Sigmoid colon (tissue), 7 donors: Measurements from ENCODE around the gene MMD2. TPM values are rescaled to one million over a fixed set of nuclear protein-coding genes. Genes with fewer than 3 reads are reported as not detected.

Experiments used
- DNase-seq: peaks from one replicate; pipeline ENCODE4 v3.0.0-alpha.2; 2019
- H3K27ac ChIP-seq, 4 donors: fragments of 200-600 bp; sonication (generic); one replicate each; pipeline ENCODE4 v1.5.1; 2016 to 2019; ENCODE audit warnings: mild to moderate bottlenecking in 1 of 4
- H3K27me3 ChIP-seq, 3 donors: fragments of 200-600 bp; sonication (generic); one replicate each; pipeline ENCODE4 v1.5.1; 2019; ENCODE audit warnings: mild to moderate bottlenecking in 1 of 3
- H3K36me3 ChIP-seq, 4 donors: fragments of 200-600 bp; sonication (generic); one replicate each; pipeline ENCODE4 v1.5.1; 2016 to 2019
- H3K4me1 ChIP-seq, 4 donors: fragments of 200-600 bp; sonication (generic); one replicate each; pipeline ENCODE4 v1.5.1; 2017 to 2019
- H3K4me3 ChIP-seq, 4 donors: fragments of 200-600 bp; sonication (generic); one replicate each; pipeline ENCODE4 v1.5.1; 2017 to 2019; ENCODE audit warnings: mild to moderate bottlenecking in 2 of 4, moderate library complexity in 1 of 4
- H3K9me3 ChIP-seq, 4 donors: fragments of 200-600 bp in 3 of 4; sonication (generic) in 3 of 4; one replicate each; pipeline versions ENCODE4 v1.5.1 to v1.6.1; 2013 to 2019
- CTCF ChIP-seq, 4 experiments: fragments of 450-650 bp in 3 of 4; fragments of 200-600 bp in 1 of 4; IDR thresholded peaks; one replicate each; pipeline ENCODE4 v1.5.1; 2016 to 2019; ENCODE audit warnings: antibody characterized with exemption in 4 of 4, mild to moderate bottlenecking in 3 of 4, moderate library complexity in 2 of 4
- EP300 ChIP-seq, 4 donors: sonication (generic); formaldehyde crosslinking; IDR thresholded peaks; one replicate each; pipeline ENCODE4 v1.6.1; 2017; ENCODE audit warnings: antibody characterized with exemption in 4 of 4
- POLR2A ChIP-seq, 2 donors: fragments of 450-650 bp; IDR thresholded peaks; one replicate each; pipeline ENCODE4 v1.6.1; 2016; ENCODE audit warnings: antibody characterized with exemption in 2 of 2, mild to moderate bottlenecking in 2 of 2, moderate library complexity in 2 of 2
- POLR2AphosphoS5 ChIP-seq, 4 donors: sonication (generic); formaldehyde crosslinking; IDR thresholded peaks; one replicate each; pipeline ENCODE4 v1.6.1; 2017; ENCODE audit warnings: antibody characterized with exemption in 4 of 4
- WGBS, 2 donors: extraction: QIAGEN DNeasy Blood & Tissue Kit; methylation state at CpG; one replicate each; pipeline ENCODE4 v1.1.7; 2013; 5-methylcytosine and 5-hydroxymethylcytosine counted together
- intact Hi-C: fragments of 100-400 bp; cut with DNase I; formaldehyde crosslinking; loops from one replicate; pipeline ENCODE4 v1.15.1; 2023
- polyA plus RNA-seq, 3 donors: library from polyadenylated mRNA; stranded (reverse); fragments of 200-250 nt; gene quantifications; one replicate each; pipeline ENCODE4 v1.2.3, GENCODE V29; 2013
- total RNA-seq, 4 donors: library from RNA; depleted of rRNA; stranded (reverse); fragments of >200 nt; gene quantifications; one replicate each; pipeline ENCODE4 v1.1.0, GENCODE V29; 2016
- donor health status: healthy with polysubstance abuse.
- donor health status: Bipolar disorder and iron deficiency.
- donor health status: healthy.

MMD2 gene
- total and polyA plus RNA-seq, 7 donors: 0.13 to 0.71 TPM; not detected in 5

- peaks cover 0 to 15% (median 5%) of the 10 kb centered on the region in 4 donors for H3K36me3 ChIP-seq
- TF ChIP-seq POLR2A (IDR thresholded peaks at IDR 0.05) (no peak), POLR2AphosphoS5 (IDR thresholded peaks at IDR 0.05) (no peak), CTCF (IDR thresholded peaks at IDR 0.05) (no peak), EP300 (IDR thresholded peaks at IDR 0.05) (no peak)
- WGBS, 2 donors: 88% methylated on average over 31 of the region's 31 CpGs
- H3K27ac ChIP-seq: no peak overlapping the region
- H3K9me3 ChIP-seq: no peaks in the 10 kb centered on the region
- H3K4me3 ChIP-seq: no peak overlapping the region
- peaks cover 0 to 6% (median 3%) of the 10 kb centered on the region in 4 donors for H3K4me1 ChIP-seq
- intact Hi-C loops: no loop called here
- peak; percentile 41 for DNase-seq
- no peaks in the 10 kb centered on the region for H3K27me3 ChIP-seq
Measured at GRCh38 chr7:4873071-4873944, 85.7 kb downstream of the MMD2 start.

- no peak overlapping the region for H3K4me3 ChIP-seq
- WGBS, 2 donors: 65 to 77% methylated on average over 19 of the region's 19 CpGs
- intact Hi-C loops: no loop called here
- no peak for DNase-seq
- TF ChIP-seq CTCF (IDR thresholded peaks at IDR 0.05): no peak
- no peak for TF ChIP-seq POLR2A (IDR thresholded peaks at IDR 0.05)
- TF ChIP-seq EP300 (IDR thresholded peaks at IDR 0.05): no peak
- no peak for TF ChIP-seq POLR2AphosphoS5 (IDR thresholded peaks at IDR 0.05)
- peaks cover 0 to 6% (median 3%) of the 10 kb centered on the region in 4 donors for H3K4me1 ChIP-seq
- H3K27ac ChIP-seq: no peak overlapping the region
- no peaks in the 10 kb centered on the region for H3K9me3 ChIP-seq
- H3K36me3 ChIP-seq: peaks cover 0 to 7% (median 3%) of the 10 kb centered on the region in 4 donors
- no peaks in the 10 kb centered on the region for H3K27me3 ChIP-seq
Measured at GRCh38 chr7:4871930-4872675, 86.9 kb downstream of the MMD2 start.

- peaks cover 0 to 6% (median 3%) of the 10 kb centered on the region in 4 donors for H3K4me1 ChIP-seq
- H3K27me3 ChIP-seq: no peaks in the 10 kb centered on the region
- H3K36me3 ChIP-seq: no peaks in the 10 kb centered on the region
- no peaks in the 10 kb centered on the region for H3K9me3 ChIP-seq
- H3K27ac ChIP-seq: no peak overlapping the region
- WGBS, 2 donors: 56 to 80% methylated on average over 23 of the region's 23 CpGs
- DNase-seq: no peak
- intact Hi-C loops: no loop called here
- no peak for TF ChIP-seq POLR2AphosphoS5 (IDR thresholded peaks at IDR 0.05)
- TF ChIP-seq CTCF (IDR thresholded peaks at IDR 0.05): no peak
- no peak for TF ChIP-seq POLR2A (IDR thresholded peaks at IDR 0.05)
- no peak for TF ChIP-seq EP300 (IDR thresholded peaks at IDR 0.05)
- H3K4me3 ChIP-seq: no peak overlapping the region
Measured at GRCh38 chr7:4871056-4871680, 87.8 kb downstream of the MMD2 start.

- Histone ChIP-seq H3K27me3 (no peaks in the 10 kb centered on the region), H3K4me1 (peaks cover 0 to 6% (median 3%) of the 10 kb centered on the region in 4 donors), H3K36me3 (no peaks in the 10 kb centered on the region), H3K9me3 (peaks cover 0 to under 1% (median 0%) of the 10 kb centered on the region in 4 donors), H3K27ac (no peak overlapping the region), H3K4me3 (no peak overlapping the region)
- TF ChIP-seq POLR2AphosphoS5 (IDR thresholded peaks at IDR 0.05) (no peak), POLR2A (IDR thresholded peaks at IDR 0.05) (no peak), EP300 (IDR thresholded peaks at IDR 0.05) (no peak), CTCF (IDR thresholded peaks at IDR 0.05) (no peak)
- intact Hi-C loops: no loop called here
- 89 to 94% methylated on average over 5 of the region's 5 CpGs for WGBS, 2 donors
- DNase-seq: no peak
Measured at GRCh38 chr7:4868493-4868892, 90.5 kb downstream of the MMD2 start.
